Measurements from ENCODE around the gene CSRNP3.

DNA sequence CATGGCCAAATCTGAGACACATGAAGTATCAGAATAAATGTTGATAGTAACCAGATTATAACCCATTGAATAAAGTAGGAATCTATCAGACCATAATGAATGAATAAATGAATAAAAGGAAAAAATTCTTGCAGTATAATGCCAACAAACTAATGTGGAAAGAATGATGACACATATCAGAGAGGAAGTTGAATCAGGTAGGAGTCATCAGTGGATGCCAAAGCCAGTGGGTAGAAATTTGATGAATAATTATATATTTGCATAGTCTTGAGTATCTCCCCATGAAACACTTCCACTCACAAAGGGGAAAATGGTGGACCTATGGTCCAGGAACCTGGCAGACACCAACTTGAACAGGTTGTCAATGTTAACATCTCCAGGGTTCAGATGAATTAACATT lies 255.9 kb downstream of the CSRNP3 start:
- TF ChIP-seq, protein P1, sequence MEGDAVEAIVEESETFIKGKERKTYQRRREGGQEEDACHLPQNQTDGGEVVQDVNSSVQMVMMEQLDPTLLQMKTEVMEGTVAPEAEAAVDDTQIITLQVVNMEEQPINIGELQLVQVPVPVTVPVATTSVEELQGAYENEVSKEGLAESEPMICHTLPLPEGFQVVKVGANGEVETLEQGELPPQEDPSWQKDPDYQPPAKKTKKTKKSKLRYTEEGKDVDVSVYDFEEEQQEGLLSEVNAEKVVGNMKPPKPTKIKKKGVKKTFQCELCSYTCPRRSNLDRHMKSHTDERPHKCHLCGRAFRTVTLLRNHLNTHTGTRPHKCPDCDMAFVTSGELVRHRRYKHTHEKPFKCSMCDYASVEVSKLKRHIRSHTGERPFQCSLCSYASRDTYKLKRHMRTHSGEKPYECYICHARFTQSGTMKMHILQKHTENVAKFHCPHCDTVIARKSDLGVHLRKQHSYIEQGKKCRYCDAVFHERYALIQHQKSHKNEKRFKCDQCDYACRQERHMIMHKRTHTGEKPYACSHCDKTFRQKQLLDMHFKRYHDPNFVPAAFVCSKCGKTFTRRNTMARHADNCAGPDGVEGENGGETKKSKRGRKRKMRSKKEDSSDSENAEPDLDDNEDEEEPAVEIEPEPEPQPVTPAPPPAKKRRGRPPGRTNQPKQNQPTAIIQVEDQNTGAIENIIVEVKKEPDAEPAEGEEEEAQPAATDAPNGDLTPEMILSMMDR (IDR thresholded peaks at IDR 0.05; ENCODE audit: low read length): no peak
- no peak for TF ChIP-seq EZH2 (IDR thresholded peaks at IDR 0.05; ENCODE audit: borderline replicate concordance, low read length)

Measured in OCI-LY1 (cell line).